K562 (cell line): ENCODE results near the gene KLHL15. TPM values are rescaled to one million over a fixed set of nuclear protein-coding genes. Genes with fewer than 3 reads are reported as not detected.

ENCODE experiments used
- BCL6 ChIP-seq: fragments of 250-450 bp; sonication (Bioruptor Pico); IDR thresholded peaks from 2 replicates; pipeline ENCODE4 v1.4.0; 2020
- CBFA2T3 ChIP-seq: fragments of 450-650 bp; IDR thresholded peaks from 2 replicates; pipeline ENCODE4 v1.6.1; 2017
- FOXP1 ChIP-seq: sonication (generic); formaldehyde crosslinking; IDR thresholded peaks from 2 replicates; pipeline ENCODE4 v1.8.0; 2022; ENCODE audit warnings: mild to moderate bottlenecking, missing genetic modification reagents
- HEY1 ChIP-seq: fragments of 250-450 bp; sonication (Bioruptor Pico); IDR thresholded peaks from 2 replicates; pipeline ENCODE4 v1.5.0; 2020; ENCODE audit warnings: mild to moderate bottlenecking, moderate library complexity, borderline replicate concordance
- KLF6 ChIP-seq: fragments of 250-450 bp; sonication (Bioruptor Pico); IDR thresholded peaks from 2 replicates; pipeline ENCODE4 v1.4.0; 2020; ENCODE audit warnings: mild to moderate bottlenecking, moderate library complexity, borderline replicate concordance
- MCM7 ChIP-seq, 2 experiments: fragments of 450-650 bp; IDR thresholded peaks; 2 replicates each; pipeline ENCODE4 v1.6.1; 2016 to 2018
- NBN ChIP-seq: fragments of 450-650 bp; IDR thresholded peaks from 2 replicates; pipeline ENCODE4 v1.6.1; 2016; ENCODE audit warnings: low read depth, mild to moderate bottlenecking
- NR2C1 ChIP-seq, 2 experiments: fragments of 450-650 bp; IDR thresholded peaks; 2 replicates each; pipeline ENCODE4 v1.6.1; 2017; ENCODE audit warnings: mild to moderate bottlenecking in 2 of 2, antibody characterized with exemption in 1 of 2, inconsistent platforms in 1 of 2, missing compliant biosample characterization in 1 of 2, missing genetic modification characterization in 1 of 2
- NUFIP1 ChIP-seq: fragments of 450-650 bp; IDR thresholded peaks from 2 replicates; pipeline ENCODE4 v1.6.1; 2018; ENCODE audit not compliant: partially characterized antibody
- POLR3G ChIP-seq: IDR thresholded peaks from 2 replicates; pipeline ENCODE4 v1.6.1; 2011; ENCODE audit not compliant: insufficient read length, insufficient replicate concordance; ENCODE audit errors: extremely low read depth
- PTTG1 ChIP-seq: fragments of 450-650 bp; IDR thresholded peaks from 2 replicates; pipeline ENCODE4 v1.6.1; 2016; ENCODE audit warnings: low read depth, mild to moderate bottlenecking, missing genetic modification characterization, missing compliant biosample characterization
- RFX1 ChIP-seq: fragments of 450-650 bp; IDR thresholded peaks from 2 replicates; pipeline ENCODE4 v1.6.1; 2016; ENCODE audit warnings: mild to moderate bottlenecking, moderate library complexity
- SIN3B ChIP-seq: fragments of 450-650 bp; IDR thresholded peaks from 2 replicates; pipeline ENCODE4 v1.6.1; 2017; ENCODE audit warnings: low read depth, mild to moderate bottlenecking, moderate library complexity
- TCFL5 ChIP-seq: fragments of 250-450 bp; sonication (Bioruptor Pico); conservative IDR thresholded peaks from 2 replicates; pipeline ENCODE4 v1.6.1; 2021; ENCODE audit warnings: mild to moderate bottlenecking, moderate library complexity, matching md5 sums
- TOE1 ChIP-seq, 2 experiments: fragments of 450-650 bp in 1 of 2; sonication (generic) in 1 of 2; formaldehyde crosslinking in 1 of 2; IDR thresholded peaks; 2 replicates each; pipeline versions ENCODE4 v1.7.1 to v1.8.0; 2016 to 2022; ENCODE audit warnings: borderline replicate concordance in 2 of 2, mild to moderate bottlenecking in 2 of 2, antibody characterized with exemption in 1 of 2, inconsistent platforms in 1 of 2, low read depth in 1 of 2, missing genetic modification reagents in 1 of 2, moderate library complexity in 1 of 2
- XRCC4 ChIP-seq: IDR thresholded peaks from one replicate; pipeline ENCODE4 v1.6.1; 2011; ENCODE audit not compliant: insufficient read depth, insufficient read length; ENCODE audit errors: extremely low read depth
- ZNF134 ChIP-seq: fragments of 250-450 bp; sonication (Bioruptor Pico); conservative IDR thresholded peaks from 2 replicates; pipeline ENCODE4 v1.4.0; 2020
- ZNF175 ChIP-seq: fragments of 200-800 bp; sonication (Bioruptor generic); IDR thresholded peaks from 2 replicates; pipeline ENCODE4 v1.6.1; 2016; ENCODE audit warnings: low read depth, mild to moderate bottlenecking, missing genetic modification characterization, missing compliant biosample characterization
- ZNF232 ChIP-seq: sonication (generic); formaldehyde crosslinking; IDR thresholded peaks from 2 replicates; pipeline ENCODE4 v1.8.0; 2022; ENCODE audit warnings: mild to moderate bottlenecking, missing genetic modification reagents
- polyA plus RNA-seq, 8 experiments: library from polyadenylated mRNA; depleted of rRNA in 4 of 8; stranded (reverse) in 5 of 8; unstranded in 3 of 8; fragments of >200 nt; fragmentation: Nextera tagmentation in 2 of 8; fragmentation: Illumina TruSeq in 1 of 8; extraction: Ambion mirVana in 2 of 8; extraction: Trizol in 1 of 8; gene quantifications; 2 replicates each; pipeline versions ENCODE4 v1.2.1 to v1.2.3, GENCODE V29; 2011 to 2014; ENCODE audit warnings: inconsistent platforms in 1 of 8, missing spikeins in 1 of 8
- total RNA-seq, 7 experiments: library from RNA; depleted of rRNA in 6 of 7; stranded (reverse); fragments of >200 nt in 6 of 7; fragmentation: Illumina TruSeq in 2 of 7; extraction: Trizol in 2 of 7; gene quantifications; 2 replicates each; pipeline versions ENCODE4 v1.2.1 to v1.2.3, GENCODE V29; 2011 to 2021; ENCODE audit warnings: low replicate concordance in 1 of 7
- TF ChIP-seq, protein P1 (sequence below): IDR thresholded peaks from 2 replicates; pipeline ENCODE4 v1.6.1; 2016; ENCODE audit warnings: missing genetic modification characterization, missing compliant biosample characterization
- TF ChIP-seq, protein P2 (sequence below): fragments of 450-650 bp; formaldehyde crosslinking; IDR thresholded peaks from 2 replicates; pipeline ENCODE4 v1.4.0; 2020; ENCODE audit warnings: mild to moderate bottlenecking, mixed read lengths
- TF ChIP-seq, protein P3 (sequence below): sonication (generic); formaldehyde crosslinking; IDR thresholded peaks from 2 replicates; pipeline ENCODE4 v1.8.1; 2023; ENCODE audit warnings: mild to moderate bottlenecking, missing genetic modification reagents

Gene KLHL15
- total and polyA plus RNA-seq, 9 of the 15 experiments (the other 6 are each of a cell fraction or from before 2014, with no cell fraction given): 3.0 to 12.4 (median 7.6) TPM

DNA sequence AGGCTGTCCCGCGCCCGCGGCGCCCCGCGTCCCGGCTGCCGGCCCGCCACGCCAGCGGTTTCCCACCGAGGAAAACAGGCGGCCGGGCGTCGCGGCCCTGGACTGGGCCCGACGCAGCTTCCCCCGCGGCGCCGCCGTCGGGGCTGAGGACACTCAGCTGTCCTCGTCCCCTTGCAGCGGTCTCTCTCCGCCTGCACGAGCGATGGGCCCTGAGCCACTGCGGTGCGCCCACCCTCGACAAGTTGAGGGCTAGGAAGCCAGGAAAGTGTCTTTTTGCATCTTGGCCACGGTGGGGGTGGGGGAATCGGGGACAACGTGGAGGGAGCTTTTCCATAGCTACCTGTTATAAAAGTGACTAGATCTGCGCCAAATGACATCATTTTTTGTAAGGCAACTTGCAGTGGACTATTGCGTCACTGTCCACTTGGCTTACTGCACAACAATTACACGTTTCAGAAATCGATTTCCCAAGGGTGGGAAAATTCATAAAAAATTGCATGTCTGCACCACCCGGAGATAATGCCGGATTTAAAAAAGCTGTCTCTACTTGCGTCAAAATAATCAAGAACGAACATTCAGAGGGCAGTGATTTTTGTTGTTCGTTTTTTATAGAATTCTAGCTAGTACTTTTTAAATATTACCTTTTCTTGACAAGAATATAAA is 1.1 kb downstream of the KLHL15 start (continued):
- TF ChIP-seq POLR3G (no peak), RFX1 (no peak), NUFIP1 (peak; percentile 14), ZNF232 (CRISPR knock-in tag) (no peak), NBN (peak; percentile 29; the same call in 1 of the 2 replicates), MCM7 (IDR thresholded peaks at IDR 0.05) (no peak), CBFA2T3 (no peak), XRCC4 (no peak), HEY1 (CRISPR knock-in tag) (no peak), ZNF175 (no peak), TCFL5 (CRISPR knock-in tag) (no peak), KLF6 (CRISPR knock-in tag) (no peak), FOXP1 (CRISPR knock-in tag) (no peak), PTTG1 (tag) (no peak), TOE1 (IDR thresholded peaks at IDR 0.05; ENCODE audit: borderline replicate concordance) (no peak), TOE1 (CRISPR knock-in tag; IDR thresholded peaks at IDR 0.05; ENCODE audit: borderline replicate concordance, low read depth) (no peak), NR2C1 (IDR thresholded peaks at IDR 0.05) (no peak), NR2C1 (tag; IDR thresholded peaks at IDR 0.05) (no peak), SIN3B (peak; percentile 47; the same call in 1 of the 2 replicates), ZNF134 (CRISPR knock-in tag) (no peak), BCL6 (no peak)
- TF ChIP-seq, protein P1, sequence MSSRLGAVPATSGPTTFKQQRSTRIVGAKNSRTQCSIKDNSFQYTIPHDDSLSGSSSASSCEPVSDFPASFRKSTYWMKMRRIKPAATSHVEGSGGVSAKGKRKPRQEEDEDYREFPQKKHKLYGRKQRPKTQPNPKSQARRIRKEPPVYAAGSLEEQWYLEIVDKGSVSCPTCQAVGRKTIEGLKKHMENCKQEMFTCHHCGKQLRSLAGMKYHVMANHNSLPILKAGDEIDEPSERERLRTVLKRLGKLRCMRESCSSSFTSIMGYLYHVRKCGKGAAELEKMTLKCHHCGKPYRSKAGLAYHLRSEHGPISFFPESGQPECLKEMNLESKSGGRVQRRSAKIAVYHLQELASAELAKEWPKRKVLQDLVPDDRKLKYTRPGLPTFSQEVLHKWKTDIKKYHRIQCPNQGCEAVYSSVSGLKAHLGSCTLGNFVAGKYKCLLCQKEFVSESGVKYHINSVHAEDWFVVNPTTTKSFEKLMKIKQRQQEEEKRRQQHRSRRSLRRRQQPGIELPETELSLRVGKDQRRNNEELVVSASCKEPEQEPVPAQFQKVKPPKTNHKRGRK (tag): no peak
- TF ChIP-seq, protein P2, sequence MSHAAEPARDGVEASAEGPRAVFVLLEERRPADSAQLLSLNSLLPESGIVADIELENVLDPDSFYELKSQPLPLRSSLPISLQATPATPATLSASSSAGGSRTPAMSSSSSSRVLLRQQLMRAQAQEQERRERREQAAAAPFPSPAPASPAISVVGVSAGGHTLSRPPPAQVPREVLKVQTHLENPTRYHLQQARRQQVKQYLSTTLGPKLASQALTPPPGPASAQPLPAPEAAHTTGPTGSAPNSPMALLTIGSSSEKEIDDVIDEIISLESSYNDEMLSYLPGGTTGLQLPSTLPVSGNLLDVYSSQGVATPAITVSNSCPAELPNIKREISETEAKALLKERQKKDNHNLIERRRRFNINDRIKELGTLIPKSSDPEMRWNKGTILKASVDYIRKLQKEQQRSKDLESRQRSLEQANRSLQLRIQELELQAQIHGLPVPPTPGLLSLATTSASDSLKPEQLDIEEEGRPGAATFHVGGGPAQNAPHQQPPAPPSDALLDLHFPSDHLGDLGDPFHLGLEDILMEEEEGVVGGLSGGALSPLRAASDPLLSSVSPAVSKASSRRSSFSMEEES (CRISPR knock-in tag): no peak
- TF ChIP-seq, protein P3, sequence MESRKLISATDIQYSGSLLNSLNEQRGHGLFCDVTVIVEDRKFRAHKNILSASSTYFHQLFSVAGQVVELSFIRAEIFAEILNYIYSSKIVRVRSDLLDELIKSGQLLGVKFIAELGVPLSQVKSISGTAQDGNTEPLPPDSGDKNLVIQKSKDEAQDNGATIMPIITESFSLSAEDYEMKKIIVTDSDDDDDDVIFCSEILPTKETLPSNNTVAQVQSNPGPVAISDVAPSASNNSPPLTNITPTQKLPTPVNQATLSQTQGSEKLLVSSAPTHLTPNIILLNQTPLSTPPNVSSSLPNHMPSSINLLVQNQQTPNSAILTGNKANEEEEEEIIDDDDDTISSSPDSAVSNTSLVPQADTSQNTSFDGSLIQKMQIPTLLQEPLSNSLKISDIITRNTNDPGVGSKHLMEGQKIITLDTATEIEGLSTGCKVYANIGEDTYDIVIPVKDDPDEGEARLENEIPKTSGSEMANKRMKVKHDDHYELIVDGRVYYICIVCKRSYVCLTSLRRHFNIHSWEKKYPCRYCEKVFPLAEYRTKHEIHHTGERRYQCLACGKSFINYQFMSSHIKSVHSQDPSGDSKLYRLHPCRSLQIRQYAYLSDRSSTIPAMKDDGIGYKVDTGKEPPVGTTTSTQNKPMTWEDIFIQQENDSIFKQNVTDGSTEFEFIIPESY (CRISPR knock-in tag): no peak
